ENCODE results near the gene RIN3.

RIN3 gene

DNA sequence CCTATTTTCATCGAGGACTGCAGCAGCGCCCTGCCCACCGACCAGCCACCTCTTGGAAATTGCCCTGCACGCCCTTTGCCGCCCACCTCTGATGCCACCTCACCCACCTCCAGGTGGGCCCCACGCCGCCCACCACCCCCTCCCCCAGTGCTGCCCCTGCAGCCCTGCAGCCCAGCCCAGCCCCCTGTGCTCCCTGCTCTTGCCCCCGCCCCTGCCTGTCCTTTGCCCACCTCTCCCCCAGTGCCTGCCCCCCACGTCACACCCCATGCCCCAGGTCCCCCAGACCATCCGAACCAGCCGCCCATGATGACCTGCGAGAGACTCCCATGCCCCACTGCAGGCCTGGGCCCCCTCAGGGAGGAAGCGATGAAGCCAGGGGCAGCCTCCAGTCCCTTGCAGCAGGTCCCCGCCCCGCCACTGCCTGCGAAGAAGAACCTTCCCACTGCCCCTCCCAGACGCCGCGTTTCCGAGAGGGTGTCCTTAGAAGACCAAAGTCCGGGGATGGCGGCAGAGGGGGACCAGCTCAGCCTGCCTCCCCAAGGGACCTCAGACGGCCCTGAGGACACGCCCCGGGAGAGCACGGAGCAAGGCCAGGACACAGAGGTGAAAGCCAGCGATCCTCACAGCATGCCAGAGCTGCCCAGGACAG, 138.3 kb downstream of the RIN3 start:
- DNase-seq, result no peak

DNA sequence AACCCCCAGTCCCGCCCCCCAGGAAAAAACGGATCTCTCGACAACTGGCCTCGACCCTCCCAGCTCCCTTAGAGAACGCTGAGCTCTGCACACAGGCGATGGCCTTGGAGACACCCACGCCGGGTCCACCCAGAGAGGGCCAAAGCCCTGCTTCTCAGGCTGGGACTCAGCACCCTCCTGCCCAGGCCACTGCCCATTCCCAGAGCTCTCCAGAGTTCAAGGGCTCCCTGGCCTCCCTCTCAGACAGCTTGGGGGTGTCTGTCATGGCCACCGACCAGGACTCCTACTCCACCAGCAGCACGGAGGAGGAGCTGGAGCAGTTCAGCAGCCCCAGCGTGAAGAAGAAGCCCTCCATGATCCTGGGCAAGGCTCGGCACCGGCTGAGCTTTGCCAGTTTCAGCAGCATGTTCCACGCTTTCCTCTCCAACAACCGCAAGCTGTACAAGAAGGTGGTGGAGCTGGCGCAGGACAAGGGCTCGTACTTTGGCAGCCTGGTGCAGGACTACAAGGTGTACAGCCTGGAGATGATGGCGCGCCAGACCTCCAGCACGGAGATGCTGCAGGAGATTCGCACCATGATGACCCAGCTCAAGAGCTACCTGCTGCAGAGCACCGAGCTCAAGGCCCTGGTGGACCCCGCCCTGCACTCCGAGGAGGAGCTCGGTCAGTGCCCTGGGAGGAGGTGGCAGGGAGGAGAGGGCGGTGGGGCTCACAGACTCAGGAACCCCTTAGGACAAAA, 139.0 kb downstream of the RIN3 start:
- no peak for DNase-seq

DNA sequence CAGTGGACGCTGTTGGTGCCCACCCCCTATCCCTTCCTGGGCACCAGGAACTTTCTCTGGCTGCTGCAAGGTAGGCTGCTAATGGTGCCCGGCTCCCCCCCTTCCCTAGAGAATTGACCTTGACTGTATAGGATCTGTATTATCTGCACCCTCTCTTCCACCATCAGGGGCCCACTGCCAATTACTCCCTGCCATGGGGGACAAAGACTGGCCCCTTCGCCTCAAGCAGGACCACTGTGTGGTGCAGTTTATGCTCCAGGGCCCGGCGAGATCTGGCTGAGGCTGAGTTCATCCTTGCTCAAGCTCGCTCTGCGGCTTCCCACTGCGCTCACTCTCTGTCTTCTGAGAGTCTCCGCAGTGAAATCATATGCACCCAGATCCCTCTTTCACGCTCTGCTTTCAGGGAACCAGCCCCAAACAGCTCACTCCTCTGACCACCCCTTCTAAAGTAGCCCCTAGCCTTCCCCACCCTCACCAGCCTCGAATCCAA, 139.6 kb downstream of the RIN3 start:
- DNase-seq, result no peak

DNA sequence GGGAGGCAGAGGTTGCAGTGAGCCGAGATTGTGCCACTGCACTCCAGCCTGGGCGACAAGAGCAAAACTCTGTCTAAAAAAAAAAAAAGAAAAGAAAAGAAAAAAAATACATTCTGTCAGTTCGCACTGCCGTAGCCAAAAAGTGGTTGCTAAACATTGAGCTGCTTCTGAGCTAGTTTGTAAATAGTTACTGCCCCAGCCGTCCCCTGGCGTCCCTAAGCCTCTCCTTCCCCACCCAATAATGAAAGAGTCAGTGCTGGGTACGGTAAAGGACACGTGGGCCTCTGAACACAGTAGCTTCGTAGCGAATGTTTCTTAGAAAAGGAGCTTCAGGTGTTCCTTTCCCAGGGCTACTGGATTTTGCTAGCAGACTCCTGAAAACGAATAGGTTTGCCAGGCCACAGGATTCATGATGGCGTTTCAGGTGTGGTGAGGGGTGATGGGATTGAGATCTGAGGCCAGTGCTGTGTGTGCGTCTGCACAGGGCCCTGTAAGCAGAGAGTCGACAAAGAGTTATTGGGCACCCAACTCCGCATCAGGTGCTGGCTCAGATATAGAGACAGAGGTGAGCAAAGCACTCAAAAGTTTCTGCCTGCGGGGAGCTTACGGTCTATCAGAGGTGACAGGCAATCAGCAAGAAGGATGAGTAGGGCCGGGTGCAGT, 140.8 kb downstream of the RIN3 start:
- DNase-seq, result no peak

DNA sequence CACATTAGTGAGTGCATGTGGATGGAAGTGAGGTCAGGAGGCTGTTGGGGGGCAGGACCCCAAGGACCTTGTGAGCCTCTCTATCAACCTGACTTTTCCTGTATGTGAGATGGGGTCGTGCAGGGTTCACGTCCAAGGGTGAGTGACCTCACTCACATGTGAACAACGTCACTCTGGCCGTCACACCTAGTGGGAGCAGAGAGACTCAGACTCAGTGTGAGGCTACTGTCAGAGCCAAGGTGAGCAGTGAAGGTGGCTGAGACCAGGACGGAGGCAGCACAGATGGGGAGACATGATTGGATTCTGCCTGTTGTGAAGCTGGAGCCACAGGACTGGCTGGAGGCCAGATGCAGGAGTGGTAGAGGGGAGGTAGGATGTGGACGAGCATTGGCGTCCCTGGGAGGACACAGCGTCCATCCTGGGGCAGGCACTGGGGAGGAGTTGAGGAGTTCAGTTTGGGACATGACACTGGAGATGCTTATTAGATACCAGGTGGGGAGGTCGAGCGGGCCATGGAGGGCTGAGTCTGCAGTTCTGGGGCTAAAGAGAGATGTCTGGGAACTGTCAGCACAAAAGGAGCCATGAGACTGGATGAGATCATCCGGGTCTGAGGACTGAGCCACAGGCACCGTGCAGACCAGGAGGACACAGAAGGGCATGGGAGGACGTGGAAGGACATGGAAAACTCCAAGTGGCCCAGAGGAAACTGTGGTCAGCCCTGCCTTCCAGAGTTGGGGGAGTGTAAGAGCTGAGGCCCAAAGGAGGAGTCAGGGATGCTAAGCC, 142.0 kb downstream of the RIN3 start:
- no peak for DNase-seq

DNA sequence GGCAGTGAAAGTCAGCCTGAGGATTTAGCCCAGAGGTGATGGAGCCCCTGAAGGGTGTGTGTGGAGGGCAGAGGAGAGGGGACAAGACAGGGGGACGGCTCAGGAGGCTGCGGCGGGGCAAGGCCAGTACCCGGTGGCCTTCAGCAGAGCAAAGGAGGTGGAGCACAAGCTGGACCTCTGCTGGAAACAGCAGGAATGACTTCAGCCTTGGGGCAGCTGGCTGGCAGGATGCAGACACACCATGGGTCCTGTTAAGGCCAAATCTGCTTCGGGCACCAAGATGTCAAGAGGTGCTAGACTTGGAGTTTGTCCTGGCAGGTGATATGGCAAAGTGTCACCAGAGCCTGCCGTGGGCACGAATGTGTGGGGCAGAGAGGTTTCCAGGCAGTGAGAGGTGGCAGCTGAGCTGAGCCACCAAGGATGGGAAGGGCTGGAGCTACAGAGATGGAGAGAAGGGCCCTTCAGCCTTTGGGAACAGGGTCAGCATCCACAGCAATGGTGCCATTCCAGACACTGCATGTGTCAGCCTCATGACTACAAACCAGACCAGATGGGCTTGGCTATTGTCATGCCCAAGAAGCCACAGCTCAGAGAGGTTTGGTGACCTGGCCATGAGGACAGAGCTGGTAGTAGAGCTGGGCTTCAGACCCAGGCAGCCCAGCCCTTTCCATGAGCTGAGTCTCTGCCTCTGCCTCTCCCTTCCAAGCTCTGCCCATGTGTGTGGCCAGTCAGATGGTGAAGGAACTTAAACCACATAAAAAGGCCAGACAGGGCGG, 142.9 kb downstream of the RIN3 start:
- no peak for DNase-seq

DNA sequence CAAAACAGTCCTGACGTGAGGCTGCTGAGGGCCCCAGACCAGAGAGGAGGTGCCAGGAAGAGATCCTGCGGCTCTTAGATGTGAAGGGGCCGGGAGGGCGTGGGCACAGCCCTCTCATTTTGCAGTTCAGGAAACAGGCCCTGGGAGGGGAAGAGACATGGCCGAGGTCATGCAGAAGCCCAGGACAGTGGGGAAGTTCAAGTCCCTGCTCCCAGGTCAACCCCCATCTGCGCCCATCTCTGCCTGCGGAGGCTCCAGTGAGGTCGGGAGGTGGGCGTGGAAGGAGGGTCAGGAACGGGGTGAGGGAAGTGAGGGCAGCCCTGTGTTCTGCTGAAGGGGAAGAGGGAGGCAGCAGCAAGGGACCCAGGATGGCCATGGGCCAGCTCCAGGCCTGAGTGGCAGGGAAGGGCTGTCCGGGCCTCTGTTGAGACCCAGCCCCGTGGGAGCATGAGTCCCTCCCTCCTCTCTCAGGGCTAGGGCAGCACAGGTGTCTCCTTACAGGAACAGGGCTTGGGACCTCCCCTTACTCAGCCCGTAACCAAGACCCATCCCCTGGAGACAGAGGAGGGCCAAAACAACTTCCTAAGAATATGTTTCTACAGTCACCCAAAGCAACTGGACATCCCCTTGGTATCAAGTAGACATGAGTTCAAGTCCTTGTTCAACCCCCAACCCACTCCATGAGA, 144.0 kb downstream of the RIN3 start:
- no peak for DNase-seq

DNA sequence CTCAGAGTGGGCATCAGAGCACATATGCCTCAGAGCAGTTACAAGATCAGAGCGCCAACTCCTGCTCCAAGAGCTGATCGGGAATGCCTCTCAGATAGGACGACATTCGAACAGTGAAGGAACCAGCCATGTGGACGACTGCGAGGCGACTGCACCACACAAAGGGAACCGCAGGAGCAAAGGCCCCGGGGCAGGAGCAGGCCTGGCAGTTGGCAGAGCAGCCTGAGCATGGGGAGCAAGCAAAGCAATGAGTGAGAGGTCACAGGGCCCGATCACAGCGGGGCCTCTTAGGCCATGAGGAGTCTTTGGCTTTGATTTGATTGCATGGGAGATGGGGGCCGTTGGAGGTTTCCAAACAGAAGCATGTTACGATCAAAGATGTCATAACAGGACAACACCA, 144.6 kb downstream of the RIN3 start:
- DNase-seq, result no peak

DNA sequence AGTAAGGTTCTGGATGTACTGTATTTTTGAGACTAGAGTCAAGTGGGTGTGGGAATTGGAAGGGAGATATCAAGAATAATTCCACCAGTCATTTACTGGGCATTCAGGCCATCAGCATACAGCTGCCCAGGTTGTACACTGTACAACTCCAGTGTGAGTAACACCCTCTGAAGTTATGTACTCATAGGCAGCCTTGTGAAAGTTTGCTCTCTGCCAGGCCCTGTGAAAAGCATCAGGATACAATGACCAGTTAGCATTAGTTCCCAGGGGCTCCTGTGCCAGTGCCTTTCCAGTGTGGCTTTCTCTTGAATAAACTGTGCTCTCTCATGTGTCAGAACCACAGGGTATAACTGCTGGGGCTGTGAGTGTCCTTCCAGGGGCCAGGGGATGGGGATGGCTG, 145.1 kb downstream of the RIN3 start:
- no peak for DNase-seq

DNA sequence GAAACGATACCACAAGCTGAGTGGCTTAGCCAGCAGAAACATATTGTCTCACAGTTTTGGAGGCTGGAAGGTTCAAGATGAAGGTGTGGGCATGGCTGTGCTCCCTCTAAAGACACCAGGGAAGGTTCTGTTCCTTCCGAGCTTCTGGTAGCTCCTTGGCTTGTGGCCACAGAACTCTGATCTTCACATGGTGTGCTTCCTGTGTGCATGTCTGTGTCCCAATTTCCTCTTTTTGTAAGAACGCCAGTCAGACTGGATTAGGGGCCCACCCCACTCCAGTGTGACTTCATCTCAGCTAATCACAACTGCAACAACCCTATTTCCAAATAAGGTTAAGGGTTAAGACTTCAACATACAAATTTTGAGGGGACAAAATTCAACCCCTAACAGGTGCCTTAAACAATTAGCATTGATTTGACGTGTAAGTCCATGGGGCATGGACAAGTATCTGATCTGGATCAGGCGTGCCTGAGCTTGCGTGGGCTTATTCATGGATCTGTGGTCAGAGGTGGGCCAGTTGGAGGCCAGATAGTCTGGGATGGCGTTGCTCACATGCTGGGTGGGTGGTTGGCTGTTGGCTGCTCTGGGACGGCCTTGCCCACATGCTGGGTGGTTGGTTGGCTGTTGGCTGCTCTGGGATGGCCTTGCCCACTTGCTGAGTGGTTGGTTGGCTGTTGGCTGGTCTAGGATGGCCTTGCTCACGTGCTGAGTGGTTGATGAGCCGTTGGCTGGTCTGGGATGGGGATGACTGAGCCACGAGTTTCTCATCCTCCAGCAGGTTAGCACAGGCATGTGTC, 146.4 kb downstream of the RIN3 start:
- no peak for DNase-seq

DNA sequence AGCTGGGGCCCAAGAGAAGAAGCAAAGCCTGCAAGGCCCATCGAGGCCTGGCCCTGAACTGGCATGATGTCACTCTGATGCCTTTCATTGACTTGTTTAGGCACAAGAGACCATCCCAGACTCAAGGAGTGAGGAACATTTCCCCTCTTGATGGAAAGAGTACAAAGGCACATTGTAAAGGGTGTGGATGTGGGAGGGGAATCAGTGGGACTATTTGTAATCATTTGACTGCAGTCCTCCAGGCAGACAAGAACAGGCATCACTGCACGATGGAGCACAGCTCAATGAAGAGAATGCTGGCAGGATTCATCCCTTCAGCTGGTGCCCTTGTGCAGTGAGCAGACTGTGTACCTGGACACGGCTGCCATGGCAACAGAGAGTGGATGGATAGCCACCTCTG, 147.0 kb downstream of the RIN3 start:
- no peak for DNase-seq

DNA sequence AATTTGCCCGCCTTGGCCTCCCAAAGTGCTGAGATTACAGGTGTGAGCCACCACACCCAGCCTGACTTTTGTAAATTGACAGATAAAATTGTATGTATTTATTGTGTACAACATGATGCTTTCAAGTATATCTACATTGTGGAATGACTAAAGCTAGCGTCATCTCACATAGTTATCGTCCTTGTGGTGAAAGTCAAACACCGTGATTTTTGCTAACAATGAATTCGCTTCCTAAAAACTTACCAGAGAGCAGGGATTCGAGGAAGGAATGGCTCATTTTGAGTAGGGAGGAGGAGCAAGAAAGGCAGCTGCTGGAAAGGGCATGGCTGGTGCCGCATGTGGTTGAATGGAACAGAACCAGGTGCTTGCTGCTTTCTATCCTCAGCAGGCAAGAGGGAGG, 149.5 kb downstream of the RIN3 start:
- DNase-seq, result no peak

DNA sequence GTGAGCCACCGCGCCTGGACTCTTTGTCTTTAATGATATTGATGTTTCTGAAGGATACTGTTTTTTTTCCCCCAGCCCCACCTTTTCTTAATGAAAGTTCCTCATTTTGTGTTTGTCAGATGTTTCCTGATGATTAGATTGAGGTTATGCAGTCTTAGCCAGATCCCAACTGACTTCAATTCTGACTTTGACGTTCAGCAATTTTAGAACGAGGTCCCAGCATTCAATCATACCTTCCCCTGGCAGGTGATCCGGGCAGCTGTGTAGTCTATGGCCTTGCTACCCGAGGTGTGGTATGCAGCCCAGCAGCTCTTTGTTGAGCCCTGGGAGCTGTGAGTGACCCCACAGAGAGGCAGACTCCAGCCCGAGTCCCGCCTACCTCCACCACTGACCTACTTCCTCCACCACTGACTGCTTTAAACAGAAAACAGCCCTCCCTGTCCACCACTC, 152.1 kb downstream of the RIN3 start:
- no peak for DNase-seq

DNA sequence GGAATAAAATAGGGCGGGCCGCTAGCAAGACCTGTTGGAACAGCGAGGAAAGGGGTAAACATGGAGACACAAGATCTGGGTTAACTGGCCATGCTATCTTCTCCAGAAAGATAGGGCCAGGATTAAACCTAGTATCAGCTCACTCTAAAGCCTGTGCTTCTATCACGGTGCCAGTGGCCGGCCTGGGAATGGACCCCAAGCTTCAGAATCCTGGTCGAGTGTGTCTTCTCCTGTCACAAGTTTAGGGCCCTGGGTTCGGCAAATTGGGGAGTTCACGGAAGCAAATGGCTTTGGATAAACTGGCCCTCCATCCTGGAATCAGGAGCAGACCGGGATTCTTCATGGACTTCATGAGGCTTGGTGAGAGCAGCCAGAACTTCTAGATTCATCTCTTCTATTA, 152.7 kb downstream of the RIN3 start:
- DNase-seq, result no peak

DNA sequence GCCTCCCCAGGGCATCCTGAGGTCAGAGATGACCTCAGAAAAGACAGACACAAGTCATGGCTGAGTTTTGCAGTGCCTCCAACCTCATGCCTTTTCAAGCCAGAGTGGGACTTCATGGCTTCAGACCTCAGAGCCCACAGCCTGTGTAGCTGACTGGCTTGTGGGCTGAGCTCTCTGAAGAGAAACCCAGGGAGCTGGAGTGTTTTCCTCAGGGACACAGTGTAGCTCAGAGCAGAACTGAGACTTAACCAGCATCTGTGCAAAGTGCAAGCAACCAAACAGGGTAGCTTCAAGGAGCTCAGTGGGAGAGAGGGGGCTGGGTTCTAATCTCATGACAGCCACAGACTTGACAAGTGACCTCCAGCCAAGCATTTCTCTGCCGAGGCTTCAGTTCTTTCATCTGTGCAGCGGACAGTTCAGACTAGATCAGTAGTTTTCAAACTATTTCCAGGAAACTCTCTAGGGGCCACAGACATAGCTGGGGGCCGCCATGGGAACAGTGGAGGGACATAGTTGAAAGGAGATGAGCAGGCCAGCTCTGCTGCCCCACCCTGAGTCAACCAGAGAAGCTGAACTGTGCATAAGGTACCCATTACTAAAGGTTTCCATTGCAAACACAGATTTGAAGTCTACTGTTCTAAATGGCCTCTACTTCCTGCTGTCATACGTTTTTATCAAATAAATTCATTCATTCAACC, 154.8 kb downstream of the RIN3 start:
- no peak for DNase-seq

DNA sequence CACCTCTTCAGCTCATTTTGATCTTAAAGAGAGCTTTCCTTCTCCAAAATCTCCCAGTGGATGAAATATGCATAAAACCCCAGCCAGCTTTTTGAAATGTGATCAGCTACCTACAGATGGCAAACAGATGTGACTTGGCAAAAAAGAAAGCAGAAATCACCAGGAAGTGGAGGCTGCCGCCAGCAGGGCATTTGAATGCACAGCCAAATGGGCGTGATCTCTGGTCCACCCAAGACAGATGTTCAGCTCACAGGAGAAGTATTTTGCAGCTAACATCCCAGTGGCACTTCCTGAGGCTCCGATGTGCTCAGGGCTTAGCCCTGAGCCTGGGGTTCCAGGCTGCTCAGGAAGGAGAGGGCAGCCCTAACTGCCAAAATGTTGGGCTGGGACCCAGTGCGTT, 156.6 kb downstream of the RIN3 start:
- DNase-seq, result peak; percentile 9

DNA sequence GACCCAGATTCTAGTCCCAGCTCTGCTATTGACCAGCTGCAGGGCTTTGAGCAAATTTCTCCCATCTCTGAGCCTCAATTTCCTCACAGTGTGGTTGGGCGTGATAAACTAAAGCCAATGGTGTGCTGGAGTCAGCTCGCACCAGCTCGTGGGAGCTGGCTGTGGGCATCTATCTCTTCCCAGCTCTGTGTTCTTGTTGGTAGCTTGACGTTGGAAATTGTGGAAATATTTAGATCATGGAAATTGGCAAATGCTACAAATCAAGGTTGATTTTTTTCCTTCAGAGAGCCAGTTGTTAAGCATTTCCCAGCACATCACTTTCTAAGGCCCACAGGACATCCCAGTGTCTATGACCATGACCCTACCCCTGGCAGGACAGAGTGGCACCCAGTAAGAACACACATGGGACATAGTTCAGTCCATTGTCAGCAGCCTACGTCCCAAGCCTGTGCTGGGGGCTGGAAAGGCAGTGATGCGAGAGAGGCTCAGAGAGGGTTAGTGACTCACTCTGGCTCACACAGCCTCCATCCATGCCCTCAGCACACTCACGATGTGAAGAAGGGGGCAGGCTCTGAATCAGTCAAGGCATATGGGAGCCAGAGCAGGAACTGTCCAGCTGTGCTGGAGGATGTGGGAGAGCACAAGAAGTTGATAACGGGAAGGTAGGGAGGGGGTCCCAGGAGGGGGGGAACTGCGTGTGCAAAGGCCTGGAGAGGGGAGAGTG, 157.2 kb downstream of the RIN3 start:
- no peak for DNase-seq

DNA sequence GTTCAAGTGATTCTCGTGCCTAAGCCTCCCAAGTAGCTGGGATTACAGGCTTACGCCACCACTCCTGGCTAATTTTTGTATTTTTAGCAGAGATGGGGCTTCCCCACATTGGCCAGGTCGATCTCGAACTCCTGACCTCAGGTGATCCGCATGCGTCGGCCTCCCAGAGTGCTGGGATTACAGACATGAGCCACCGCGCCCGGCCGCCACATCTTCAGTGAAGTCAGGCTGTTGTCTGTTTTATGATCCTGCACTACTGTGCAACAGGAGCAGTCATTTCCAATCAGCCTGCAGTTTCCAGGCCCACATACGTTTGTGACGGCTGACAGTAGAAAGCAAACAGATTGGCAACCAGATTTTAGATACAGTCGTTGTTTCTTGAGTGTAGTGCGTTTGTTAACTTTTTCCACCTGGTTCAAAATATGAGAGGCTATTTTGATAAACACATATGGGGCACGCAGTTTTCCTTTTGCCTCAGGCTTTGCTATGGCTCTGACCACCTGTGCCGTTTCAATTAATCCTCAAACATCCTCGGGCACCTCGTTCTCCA, 160.1 kb downstream of the RIN3 start:
- peak; percentile 14 for DNase-seq

DNA sequence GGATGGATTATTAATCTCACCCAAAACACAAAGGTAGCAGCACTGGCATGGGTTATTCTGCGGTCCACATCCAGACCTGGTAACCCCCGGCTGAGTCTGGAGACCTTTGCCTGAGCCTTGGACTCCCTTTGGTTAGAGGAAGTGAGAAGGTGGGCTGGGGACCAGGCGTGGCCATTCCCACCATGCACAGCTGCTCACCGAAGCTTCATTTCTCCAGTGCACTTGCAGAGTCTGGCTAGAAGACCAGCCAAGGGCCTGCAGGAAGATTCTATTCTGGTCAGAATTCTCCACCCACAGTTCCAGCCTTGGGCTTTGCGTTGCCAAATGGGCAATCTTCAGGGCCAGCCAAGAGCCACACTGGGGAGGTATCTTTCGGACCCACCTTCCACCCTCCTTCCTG, 161.8 kb downstream of the RIN3 start:
- DNase-seq, result no peak

Measured in NCI-H82 (cell line).